Effector memory CD8-positive, alpha-beta T cell (primary cell): Measurements from ENCODE around the gene ST7.

ENCODE experiments used
- ATAC-seq: fragments of 150-1000 bp; cut with Tn5 transposase; replicated peaks from 2 replicates; pipeline ENCODE4 v1.10.0; 2021; ENCODE audit warnings: mild to moderate bottlenecking, moderate library complexity
- DNase-seq, 3 experiments: peaks; one replicate each; pipeline ENCODE4 v3.0.0; 2021
- H3K27ac Mint-ChIP-seq, 2 donors: one replicate each; pipeline ENCODE4 v1.8.0; 2022; ENCODE audit warnings: mild to moderate bottlenecking in 2 of 2, mixed read lengths in 2 of 2, moderate library complexity in 2 of 2
- H3K27me3 Mint-ChIP-seq, 2 donors: one replicate each; pipeline ENCODE4 v1.8.0; 2022; ENCODE audit warnings: mixed read lengths in 2 of 2
- H3K36me3 Mint-ChIP-seq: one replicate; pipeline ENCODE4 v1.8.0; 2022; ENCODE audit warnings: mild to moderate bottlenecking, moderate library complexity, mixed read lengths; ENCODE audit not compliant: insufficient read depth
- H3K4me1 Mint-ChIP-seq, 2 donors: one replicate each; pipeline ENCODE4 v1.8.0; 2022; ENCODE audit warnings: low read depth in 2 of 2, mixed read lengths in 2 of 2
- H3K4me3 Mint-ChIP-seq, 2 donors: one replicate each; pipeline ENCODE4 v1.8.0; 2022; ENCODE audit warnings: mild to moderate bottlenecking in 2 of 2, mixed read lengths in 2 of 2, moderate library complexity in 2 of 2
- H3K9me3 Mint-ChIP-seq, 2 donors: one replicate each; pipeline ENCODE4 v1.8.0; 2022; ENCODE audit warnings: mixed read lengths in 2 of 2
- total RNA-seq, 9 experiments: gene quantifications; one replicate each; lab custom pipeline; 2026; lab: John Stamatoyannopoulos, UW

ST7 gene, protein sequence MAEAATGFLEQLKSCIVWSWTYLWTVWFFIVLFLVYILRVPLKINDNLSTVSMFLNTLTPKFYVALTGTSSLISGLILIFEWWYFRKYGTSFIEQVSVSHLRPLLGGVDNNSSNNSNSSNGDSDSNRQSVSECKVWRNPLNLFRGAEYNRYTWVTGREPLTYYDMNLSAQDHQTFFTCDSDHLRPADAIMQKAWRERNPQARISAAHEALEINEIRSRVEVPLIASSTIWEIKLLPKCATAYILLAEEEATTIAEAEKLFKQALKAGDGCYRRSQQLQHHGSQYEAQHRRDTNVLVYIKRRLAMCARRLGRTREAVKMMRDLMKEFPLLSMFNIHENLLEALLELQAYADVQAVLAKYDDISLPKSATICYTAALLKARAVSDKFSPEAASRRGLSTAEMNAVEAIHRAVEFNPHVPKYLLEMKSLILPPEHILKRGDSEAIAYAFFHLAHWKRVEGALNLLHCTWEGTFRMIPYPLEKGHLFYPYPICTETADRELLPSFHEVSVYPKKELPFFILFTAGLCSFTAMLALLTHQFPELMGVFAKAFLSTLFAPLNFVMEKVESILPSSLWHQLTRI
- total RNA-seq = 6.9 to 13.5 (median 10.8) reads per million in 9 experiments

DNA sequence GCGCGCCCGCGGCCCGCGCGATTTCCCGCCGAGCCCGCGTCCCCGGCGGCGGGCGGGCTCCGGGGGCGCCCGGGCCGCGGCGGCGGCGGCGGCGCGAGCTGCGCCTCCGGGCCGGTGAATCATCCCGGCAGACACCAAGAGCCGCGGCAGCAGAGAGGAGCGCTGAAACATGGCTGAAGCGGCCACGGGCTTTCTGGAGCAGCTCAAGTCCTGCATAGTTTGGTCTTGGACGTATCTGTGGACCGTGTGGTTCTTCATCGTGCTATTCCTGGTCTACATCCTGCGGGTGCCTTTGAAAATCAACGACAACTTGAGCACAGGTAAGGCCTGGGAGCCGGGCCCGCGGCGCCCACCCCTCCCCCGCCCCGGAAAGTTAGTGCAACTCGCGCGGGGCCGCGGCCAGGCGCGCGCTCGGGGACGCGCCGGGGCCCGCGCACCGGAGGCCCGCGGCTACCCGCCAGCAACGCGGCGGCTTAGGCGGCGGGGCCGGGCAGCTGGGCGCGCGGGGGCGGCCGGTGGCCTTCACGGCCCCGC lies at the start of gene ST7:
ST7 (plus strand) TSS at position 130 of the 534 bp plus-strand sequence; CDS start at position 170, 40 bp downstream.
- ATAC-seq = peak; percentile 87
- H3K27ac Mint-ChIP-seq = peak within 1 kb of the TSS; percentile 78

DNA sequence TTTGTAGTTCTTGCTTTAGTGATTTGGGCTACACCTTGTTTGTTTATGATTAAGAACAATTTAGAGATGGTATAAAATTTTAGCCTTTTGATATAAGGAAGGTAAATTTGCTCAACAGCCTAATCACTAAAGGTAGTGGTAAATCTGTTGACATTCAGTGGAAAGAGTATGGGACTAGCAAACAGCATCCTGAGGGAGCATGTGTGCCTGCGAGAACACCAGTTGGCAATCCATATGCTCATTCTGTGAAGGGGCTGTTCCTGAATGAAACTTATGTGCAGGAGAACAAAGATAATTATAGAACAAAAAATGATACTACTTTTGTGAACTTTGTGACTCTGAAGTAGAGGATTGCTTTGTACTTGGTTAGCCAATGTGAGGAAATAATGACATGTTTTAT lies 46.9 kb upstream of the ST7 start:
- Mint-ChIP-seq H3K27ac (no peak overlapping the region), H3K4me3 (no peak overlapping the region)
- DNase-seq = no peak

More for the DNA sequence above, at the start of gene ST7:
- Mint-ChIP-seq H3K4me1 (peaks cover 10 to 13% of the 10 kb centered on the region in 2 donors), H3K4me3 (peak within 1 kb of the TSS; percentile 83 to 84), H3K36me3 (peaks cover 7% of the 10 kb centered on the region), H3K9me3 (no peaks in the 10 kb centered on the region), H3K27me3 (no peaks in the 10 kb centered on the region)
- peak; percentile 51 to 68 (median 57) for DNase-seq

DNA sequence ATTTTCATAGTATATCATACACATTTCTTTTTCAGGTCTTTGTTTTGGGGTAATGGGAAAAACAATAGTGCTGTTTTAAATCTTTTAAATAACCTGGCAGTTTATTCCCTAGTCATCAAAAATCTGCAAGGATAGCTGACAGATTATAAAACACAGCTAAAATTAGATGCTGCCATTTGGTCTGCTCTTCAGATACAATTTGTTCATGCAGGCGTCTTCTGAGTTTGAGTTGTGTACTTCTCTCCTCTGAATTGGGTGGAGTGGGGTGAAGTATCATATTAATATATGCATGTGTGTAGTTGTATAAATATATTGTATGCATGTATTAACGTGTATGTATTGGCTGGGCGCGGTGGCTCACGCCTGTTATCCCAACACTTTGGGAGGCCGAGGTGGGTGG lies 42.9 kb upstream of the ST7 start:
- Mint-ChIP-seq H3K4me3 (no peak overlapping the region), H3K4me1 (peaks cover 2% of the 10 kb centered on the region in 2 donors), H3K36me3 (peaks cover 72% of the 10 kb centered on the region), H3K9me3 (no peaks in the 10 kb centered on the region), H3K27ac (no peak overlapping the region), H3K27me3 (no peaks in the 10 kb centered on the region)
- no peak for ATAC-seq
- no peak for DNase-seq

More for the DNA sequence above, 46.9 kb upstream of the ST7 start:
- H3K27me3 Mint-ChIP-seq = no peaks in the 10 kb centered on the region
- no peak for ATAC-seq
- no peaks in the 10 kb centered on the region for H3K9me3 Mint-ChIP-seq
- peaks cover 0 to 5% of the 10 kb centered on the region in 2 donors for H3K4me1 Mint-ChIP-seq
- peaks cover 57% of the 10 kb centered on the region for H3K36me3 Mint-ChIP-seq

DNA sequence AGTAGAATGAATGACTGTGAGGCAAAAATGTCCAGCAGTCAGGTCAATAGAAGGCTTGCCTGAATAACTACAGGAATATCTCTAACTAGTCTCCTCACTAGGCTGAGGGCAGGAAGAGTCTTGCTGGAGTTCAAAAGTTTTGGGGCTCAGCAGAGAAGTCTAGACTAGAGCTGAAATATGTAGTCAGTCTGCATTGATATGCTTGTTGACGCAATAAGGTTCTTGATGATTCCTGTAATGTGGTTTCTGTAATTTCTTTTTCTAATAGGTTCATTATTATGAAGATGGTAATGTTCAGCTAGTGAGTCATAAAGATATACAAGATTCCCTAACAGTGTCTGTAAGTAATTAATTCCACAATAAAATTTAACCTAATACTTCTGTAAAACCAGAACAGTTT lies 41.5 kb upstream of the ST7 start:
- Mint-ChIP-seq H3K4me1 (peaks cover 0 to 2% of the 10 kb centered on the region in 2 donors), H3K4me3 (no peak overlapping the region), H3K27me3 (no peaks in the 10 kb centered on the region), H3K9me3 (no peaks in the 10 kb centered on the region), H3K27ac (no peak overlapping the region), H3K36me3 (peaks cover 77% of the 10 kb centered on the region)
- DNase-seq = no peak
- ATAC-seq = no peak

DNA sequence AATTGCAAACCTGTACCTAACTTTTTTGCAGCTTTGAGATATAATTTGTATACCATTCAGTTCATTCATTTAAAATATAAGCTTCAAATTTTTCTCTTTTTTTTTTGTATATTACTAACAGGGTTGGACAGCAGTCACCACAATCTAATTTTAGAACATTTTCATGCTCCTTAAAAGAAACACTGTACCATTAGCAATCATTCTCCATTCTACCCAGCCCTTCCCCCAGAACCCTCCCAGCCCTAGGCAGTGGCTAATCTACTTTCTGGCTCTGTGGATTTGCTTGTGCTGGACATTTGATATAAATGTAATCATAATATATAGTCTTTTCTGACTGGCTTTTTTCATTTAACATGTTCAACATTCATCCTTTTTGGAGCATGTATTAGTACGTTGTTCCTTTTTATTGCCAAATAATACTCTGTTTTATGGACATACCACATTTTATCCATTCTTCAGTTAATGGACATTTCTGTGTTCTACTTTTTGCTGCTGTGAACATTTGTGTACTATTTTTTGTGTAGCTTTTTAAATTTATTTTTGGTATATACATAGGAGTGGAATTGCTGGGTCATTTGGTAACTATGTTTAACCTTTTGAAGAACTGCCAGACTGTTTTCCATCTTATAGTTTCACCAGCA lies 40.9 kb upstream of the ST7 start:
- Mint-ChIP-seq H3K4me1 (peaks cover 0 to 2% of the 10 kb centered on the region in 2 donors), H3K4me3 (no peak overlapping the region), H3K36me3 (peaks cover 82% of the 10 kb centered on the region), H3K9me3 (no peaks in the 10 kb centered on the region), H3K27me3 (no peaks in the 10 kb centered on the region), H3K27ac (no peak overlapping the region)
- ATAC-seq (no peak), DNase-seq (no peak)

DNA sequence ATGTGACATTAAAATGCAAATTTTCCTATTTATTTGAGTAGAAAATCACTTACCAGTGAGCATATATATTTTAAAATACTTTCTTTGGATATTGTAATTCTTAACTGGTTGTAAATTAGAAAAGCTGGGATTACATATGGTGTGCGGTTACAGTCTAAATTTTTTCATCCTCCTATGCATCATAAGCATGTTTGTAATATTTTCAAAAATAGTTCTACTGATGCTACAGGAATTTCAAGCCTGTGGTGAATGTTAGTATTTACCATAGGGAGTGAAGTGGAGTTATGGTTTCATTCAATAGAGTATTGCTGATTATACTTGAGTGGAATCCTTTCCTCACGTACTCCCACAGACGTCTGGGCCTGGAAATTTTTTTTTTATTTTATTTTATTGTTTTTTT lies 34.6 kb upstream of the ST7 start:
- Mint-ChIP-seq H3K36me3 (peaks cover 57% of the 10 kb centered on the region), H3K4me1 (peaks cover 0 to 4% of the 10 kb centered on the region in 2 donors), H3K27ac (no peak overlapping the region), H3K4me3 (no peak overlapping the region), H3K27me3 (no peaks in the 10 kb centered on the region), H3K9me3 (no peaks in the 10 kb centered on the region)
- ATAC-seq (no peak), DNase-seq (no peak)

DNA sequence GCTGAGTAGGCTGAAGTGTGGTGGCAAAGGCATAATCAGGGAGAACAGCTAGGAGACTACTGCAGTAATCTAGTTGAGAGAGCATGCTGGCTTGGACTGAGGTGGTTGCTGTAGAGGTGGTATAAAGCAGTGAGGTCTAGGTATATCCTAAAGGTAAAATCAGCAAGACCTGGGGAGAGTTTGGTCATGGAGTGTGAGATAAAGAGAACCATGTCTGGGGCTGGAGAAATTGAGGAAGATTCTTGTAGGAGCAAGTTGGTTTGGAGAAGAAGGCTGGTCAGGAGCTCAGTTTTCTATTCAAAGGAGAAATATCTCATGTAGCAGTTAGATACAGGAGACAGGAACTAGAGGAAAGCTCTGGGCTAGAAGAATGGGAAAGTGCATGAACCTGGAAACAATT lies 32.9 kb upstream of the ST7 start:
- H3K27ac Mint-ChIP-seq = peak overlapping the region in 1 of 2 donors; percentile 4
- peaks cover 0 to 4% of the 10 kb centered on the region in 2 donors for H3K4me1 Mint-ChIP-seq
- no peak for ATAC-seq
- H3K27me3 Mint-ChIP-seq = no peaks in the 10 kb centered on the region
- H3K9me3 Mint-ChIP-seq = no peaks in the 10 kb centered on the region
- H3K4me3 Mint-ChIP-seq = no peak overlapping the region
- H3K36me3 Mint-ChIP-seq = peaks cover 41% of the 10 kb centered on the region
- no peak for DNase-seq

DNA sequence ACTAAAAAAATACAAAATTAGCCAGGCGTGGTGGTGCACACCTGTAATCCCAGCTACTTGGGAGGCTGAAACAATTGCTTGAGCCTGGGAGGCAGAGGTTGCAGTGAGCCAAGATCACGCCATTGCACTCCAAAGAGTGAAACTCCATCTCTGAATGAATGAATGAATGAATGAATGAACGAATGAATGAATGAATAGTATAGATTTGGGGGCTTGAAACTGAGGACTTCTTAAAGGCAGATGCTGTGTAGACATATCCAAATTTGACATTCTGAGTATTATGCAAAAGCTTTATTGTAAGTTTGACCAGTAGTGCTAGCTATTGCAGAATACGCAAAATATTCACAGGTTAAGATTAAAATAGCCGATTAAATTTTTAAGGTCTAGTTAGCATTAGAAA lies 30.8 kb upstream of the ST7 start:
- H3K36me3 Mint-ChIP-seq = peaks cover 19% of the 10 kb centered on the region
- no peak for ATAC-seq
- peaks cover 0 to 4% of the 10 kb centered on the region in 2 donors for H3K4me1 Mint-ChIP-seq
- no peaks in the 10 kb centered on the region for H3K9me3 Mint-ChIP-seq
- H3K27me3 Mint-ChIP-seq = no peaks in the 10 kb centered on the region
- H3K4me3 Mint-ChIP-seq = no peak overlapping the region
- H3K27ac Mint-ChIP-seq = no peak overlapping the region
- no peak for DNase-seq

DNA sequence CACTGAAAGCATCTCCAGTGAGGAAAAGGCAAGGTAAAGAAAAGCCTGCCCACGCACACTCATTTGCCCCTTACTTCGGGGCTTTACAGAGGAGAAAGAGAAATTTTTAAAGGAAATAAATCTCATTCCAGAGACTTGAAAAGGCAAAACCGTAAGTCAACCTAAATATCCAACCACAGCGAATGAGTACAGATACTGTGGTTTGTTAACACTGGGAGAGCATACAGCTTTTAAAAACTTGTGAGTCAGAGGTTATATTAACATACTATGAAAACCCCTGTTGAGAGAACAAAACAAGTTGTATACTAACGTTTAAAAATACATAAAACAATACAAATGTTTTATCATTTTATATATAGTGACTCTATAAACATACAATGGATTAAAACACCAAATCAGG lies 28.6 kb upstream of the ST7 start:
- Mint-ChIP-seq H3K27ac (no peak overlapping the region), H3K9me3 (no peaks in the 10 kb centered on the region)

DNA sequence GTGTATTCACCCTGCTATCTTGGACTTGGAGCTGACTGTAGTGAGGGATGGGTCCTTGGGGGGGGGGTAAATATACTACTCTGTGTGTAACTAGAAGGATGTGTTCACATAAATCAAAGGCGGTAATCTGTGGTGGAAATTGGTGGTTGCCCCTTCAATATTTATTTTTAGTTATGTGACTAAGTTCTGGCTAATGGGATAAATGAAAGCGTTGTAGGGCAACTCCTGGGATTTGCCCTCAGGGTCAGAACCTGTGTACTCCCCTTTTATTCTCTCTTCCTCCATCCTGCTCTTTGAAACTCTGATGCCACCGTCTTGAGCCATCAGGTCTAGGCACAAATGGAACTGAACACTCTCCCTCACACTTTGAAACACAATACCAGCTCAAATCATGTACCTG lies 24.3 kb upstream of the ST7 start:
- H3K4me3 Mint-ChIP-seq = no peak overlapping the region

More for the DNA sequence above, 28.6 kb upstream of the ST7 start:
- Mint-ChIP-seq H3K36me3 (peaks cover 3% of the 10 kb centered on the region), H3K27me3 (no peaks in the 10 kb centered on the region), H3K4me1 (peaks cover 0 to 4% of the 10 kb centered on the region in 2 donors), H3K4me3 (no peak overlapping the region)
- DNase-seq = no peak
- ATAC-seq = no peak

DNA sequence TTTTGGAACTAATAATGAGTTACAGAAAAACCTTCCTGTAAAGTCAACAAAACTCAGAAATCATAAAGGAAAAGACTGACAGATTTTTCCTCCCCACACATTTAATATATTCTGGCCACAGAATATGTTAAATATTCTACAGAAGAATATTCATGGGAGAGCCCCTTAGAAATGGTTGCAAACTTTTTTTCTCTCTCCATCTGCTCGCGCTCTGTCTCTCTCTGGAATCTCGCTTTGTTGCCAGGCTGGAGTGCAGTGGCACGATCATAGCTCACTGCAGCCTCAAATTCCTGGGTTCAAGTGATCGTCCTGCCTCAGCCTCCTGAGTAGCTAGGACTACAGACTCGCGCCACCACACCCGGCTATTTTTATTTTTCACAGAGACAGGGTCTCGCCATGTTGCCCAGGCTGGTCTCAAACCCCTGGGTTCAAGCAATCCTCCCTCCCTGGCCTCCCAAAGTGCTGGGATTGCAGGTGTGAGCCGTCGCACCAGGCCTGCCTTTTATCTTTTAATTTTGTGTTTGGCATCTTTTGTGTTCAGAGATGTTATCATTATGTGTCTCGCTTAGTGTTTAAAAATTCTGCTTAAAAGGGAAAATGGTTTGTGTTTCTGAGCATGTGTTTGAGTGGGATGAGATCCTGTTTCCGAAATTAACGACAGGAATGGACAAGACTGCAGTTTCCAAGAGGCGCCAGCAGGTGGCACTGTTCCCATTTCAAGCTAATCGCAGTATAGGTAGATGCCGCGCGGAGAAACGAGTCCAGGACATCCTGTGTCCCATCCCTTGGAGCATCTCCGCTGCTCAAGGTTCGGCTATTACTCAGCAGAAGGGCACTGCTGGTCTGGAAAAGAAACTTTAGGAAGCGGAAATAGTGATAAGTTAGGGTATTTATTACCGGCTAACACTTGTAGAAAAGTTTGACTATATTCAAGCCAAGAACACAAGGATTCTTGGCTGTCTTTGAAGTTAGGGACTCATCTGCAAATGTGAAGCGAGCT lies 23.1 kb upstream of the ST7 start:
- no peaks in the 10 kb centered on the region for H3K9me3 Mint-ChIP-seq
- H3K4me1 Mint-ChIP-seq = peaks cover 3 to 4% of the 10 kb centered on the region in 2 donors
- peaks cover 5% of the 10 kb centered on the region for H3K36me3 Mint-ChIP-seq
- H3K27ac Mint-ChIP-seq = no peak overlapping the region
- H3K4me3 Mint-ChIP-seq = no peak overlapping the region
- peaks cover 11 to 14% of the 10 kb centered on the region in 2 donors for H3K27me3 Mint-ChIP-seq
- DNase-seq (peak; percentile 68 to 72 (median 70)), ATAC-seq (peak; percentile 95)

More for the DNA sequence above, 24.3 kb upstream of the ST7 start:
- no peaks in the 10 kb centered on the region for H3K9me3 Mint-ChIP-seq
- peaks cover 3 to 4% of the 10 kb centered on the region in 2 donors for H3K4me1 Mint-ChIP-seq
- no peak for DNase-seq
- H3K27ac Mint-ChIP-seq = no peak overlapping the region
- peaks cover 5% of the 10 kb centered on the region for H3K36me3 Mint-ChIP-seq
- H3K27me3 Mint-ChIP-seq = peaks cover 0 to 8% of the 10 kb centered on the region in 2 donors
- ATAC-seq = no peak

DNA sequence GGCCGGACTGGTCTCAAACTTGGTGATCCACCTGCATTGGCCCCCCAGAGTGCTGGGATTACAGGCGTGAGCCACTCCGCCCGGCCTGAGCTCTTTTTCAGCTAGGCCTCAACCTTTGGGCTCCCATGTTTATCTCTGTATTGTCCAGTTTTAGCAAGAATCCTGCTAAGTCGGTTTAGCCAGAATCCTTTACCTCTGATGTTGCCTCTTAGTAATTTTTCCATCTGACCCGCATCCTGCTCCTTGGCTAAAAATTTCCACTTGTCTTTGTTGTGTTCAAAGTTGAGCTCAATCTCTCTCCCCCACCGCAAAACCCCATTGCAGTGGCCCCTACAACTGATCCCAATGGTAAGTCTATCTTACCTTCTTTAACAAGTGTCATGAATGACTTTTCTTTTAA lies 20.7 kb upstream of the ST7 start:
- Mint-ChIP-seq H3K4me1 (peaks cover 3 to 4% of the 10 kb centered on the region in 2 donors), H3K27ac (no peak overlapping the region), H3K27me3 (peaks cover 26 to 28% of the 10 kb centered on the region in 2 donors), H3K36me3 (peaks cover 5% of the 10 kb centered on the region), H3K9me3 (no peaks in the 10 kb centered on the region), H3K4me3 (no peak overlapping the region)
- DNase-seq (no peak), ATAC-seq (no peak)
